Chondrocyte (in vitro differentiated cells): ENCODE measurements around the gene FAM111B. TPM values are rescaled to one million over a fixed set of nuclear protein-coding genes. Genes with fewer than 3 reads are reported as not detected.

ENCODE experiments used
- DNase-seq: peaks from one replicate; pipeline ENCODE4 v3.0.0; 2021; ENCODE audit warnings: mixed read lengths, low spot score
- H3K27ac Mint-ChIP-seq: one replicate; pipeline ENCODE4 v1.8.0; 2021; ENCODE audit warnings: mild to moderate bottlenecking, moderate library complexity, mixed read lengths; ENCODE audit not compliant: unreplicated experiment
- H3K27me3 Mint-ChIP-seq: 2 replicates; pipeline ENCODE4 v1.8.0; 2021; ENCODE audit warnings: low read depth, mixed read lengths
- H3K36me3 Mint-ChIP-seq: 2 replicates; pipeline ENCODE4 v1.8.0; 2021; ENCODE audit warnings: low read depth, mixed read lengths
- H3K4me1 Mint-ChIP-seq: 2 replicates; pipeline ENCODE4 v1.8.0; 2021; ENCODE audit warnings: low read depth, mild to moderate bottlenecking, mixed read lengths
- H3K4me3 Mint-ChIP-seq: one replicate; pipeline ENCODE4 v1.8.0; 2021; ENCODE audit warnings: mild to moderate bottlenecking, moderate library complexity, mixed read lengths; ENCODE audit not compliant: unreplicated experiment
- H3K9me3 Mint-ChIP-seq: 2 replicates; pipeline ENCODE4 v1.8.0; 2021; ENCODE audit warnings: low read depth, mixed read lengths
- CTCF ChIP-seq: fragments of 200-600 bp; sonication (generic); IDR thresholded peaks from 2 replicates; pipeline ENCODE4 v1.5.0; 2021; ENCODE audit warnings: antibody characterized with exemption, mild to moderate bottlenecking, moderate library complexity
- total RNA-seq: library from RNA; stranded (reverse); gene quantifications from 3 replicates; pipeline ENCODE4 v1.2.1, GENCODE V29; 2021

Gene FAM111B
- total RNA-seq, 1 donor from 2014 or later = 1.6 TPM

DNA sequence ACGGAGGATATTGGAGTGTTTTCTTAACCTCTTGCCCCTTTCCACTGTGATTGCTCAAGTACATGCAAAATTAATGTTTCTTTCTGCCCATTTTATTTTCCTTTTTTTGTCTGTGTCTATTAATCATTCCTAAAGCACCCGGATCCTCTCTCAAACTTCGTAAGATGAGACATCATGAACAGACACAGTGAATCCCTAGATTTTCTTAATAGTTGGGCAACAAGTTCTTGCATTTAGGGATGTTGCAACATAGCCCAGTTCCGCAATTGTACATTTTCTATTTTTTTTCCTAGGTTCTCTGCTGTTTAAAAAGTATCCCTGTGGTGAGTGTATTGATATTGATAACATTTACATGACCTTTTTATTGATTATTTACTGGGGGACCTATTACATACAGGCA lies 38.5 kb downstream of the FAM111B start:
- Mint-ChIP-seq H3K27ac (no peak overlapping the region), H3K4me3 (peak overlapping the region; percentile 2), H3K36me3 (peaks cover 3% of the 10 kb centered on the region), H3K4me1 (peaks cover 39% of the 10 kb centered on the region), H3K27me3 (no peaks in the 10 kb centered on the region), H3K9me3 (no peaks in the 10 kb centered on the region)
- no peak for TF ChIP-seq CTCF
- no peak for DNase-seq

DNA sequence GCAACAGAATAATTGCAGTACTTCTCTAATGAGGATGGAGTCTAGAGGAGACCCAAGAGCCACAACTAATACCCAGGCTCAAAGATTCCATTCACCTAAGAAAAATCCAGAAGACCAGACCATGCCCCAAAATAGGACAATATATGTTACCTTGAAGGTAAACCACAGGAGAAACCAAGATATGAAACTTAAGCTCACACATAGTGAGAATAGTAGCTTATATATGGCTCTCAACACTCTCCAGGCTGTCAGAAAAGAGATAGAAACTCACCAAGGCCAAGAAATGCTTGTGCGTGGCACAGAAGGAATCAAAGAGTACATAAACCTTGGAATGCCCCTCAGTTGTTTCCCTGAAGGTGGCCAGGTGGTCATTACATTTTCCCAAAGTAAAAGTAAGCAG lies 44.7 kb downstream of the FAM111B start:
- TF ChIP-seq CTCF = no peak
- Mint-ChIP-seq H3K4me3 (no peak overlapping the region), H3K4me1 (no peaks in the 10 kb centered on the region), H3K36me3 (peaks cover 7% of the 10 kb centered on the region), H3K9me3 (no peaks in the 10 kb centered on the region), H3K27ac (no peak overlapping the region), H3K27me3 (peaks cover 1% of the 10 kb centered on the region)
- no peak for DNase-seq

DNA sequence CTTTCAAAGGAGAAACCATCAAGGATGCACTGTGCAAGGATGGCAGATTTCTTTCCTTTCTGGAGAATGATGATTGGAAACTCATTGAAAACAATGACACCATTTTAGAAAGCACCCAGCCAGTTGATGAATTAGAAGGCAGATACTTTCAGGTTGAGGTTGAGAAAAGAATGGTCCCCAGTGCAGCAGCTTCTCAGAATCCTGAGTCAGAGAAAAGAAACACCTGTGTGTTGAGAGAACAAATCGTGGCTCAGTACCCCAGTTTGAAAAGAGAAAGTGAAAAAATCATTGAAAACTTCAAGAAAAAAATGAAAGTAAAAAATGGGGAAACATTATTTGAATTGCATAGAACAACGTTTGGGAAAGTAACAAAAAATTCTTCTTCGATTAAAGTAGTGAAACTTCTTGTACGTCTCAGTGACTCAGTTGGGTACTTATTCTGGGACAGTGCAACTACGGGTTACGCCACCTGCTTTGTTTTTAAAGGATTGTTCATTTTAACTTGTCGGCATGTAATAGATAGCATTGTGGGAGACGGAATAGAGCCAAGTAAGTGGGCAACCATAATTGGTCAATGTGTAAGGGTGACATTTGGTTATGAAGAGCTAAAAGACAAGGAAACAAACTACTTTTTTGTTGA lies 45.4 kb downstream of the FAM111B start:
- H3K27ac Mint-ChIP-seq = no peak overlapping the region
- TF ChIP-seq CTCF = no peak
- no peaks in the 10 kb centered on the region for H3K4me1 Mint-ChIP-seq
- no peak overlapping the region for H3K4me3 Mint-ChIP-seq
- no peaks in the 10 kb centered on the region for H3K9me3 Mint-ChIP-seq
- no peak for DNase-seq
- peaks cover 2% of the 10 kb centered on the region for H3K27me3 Mint-ChIP-seq
- H3K36me3 Mint-ChIP-seq = peaks cover 7% of the 10 kb centered on the region

DNA sequence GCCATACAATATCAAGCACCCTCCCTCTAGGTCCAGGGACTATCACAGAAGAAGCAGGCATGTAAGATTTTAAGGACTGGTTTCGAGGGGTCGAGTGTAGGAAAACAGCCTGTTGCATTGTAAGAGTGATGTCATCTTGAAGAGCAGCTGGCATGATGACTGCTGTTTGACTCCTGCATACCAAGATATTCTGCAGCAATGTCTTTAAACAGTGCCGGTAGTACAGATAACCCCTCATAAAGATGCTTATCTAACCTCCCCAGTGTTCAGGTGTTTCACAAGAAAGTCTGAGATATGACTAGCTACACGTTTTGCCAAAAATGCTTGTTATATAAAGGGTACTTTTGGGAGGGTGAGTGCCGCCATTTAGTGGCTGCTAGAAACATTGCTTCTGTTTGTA lies 47.6 kb downstream of the FAM111B start:
- no peaks in the 10 kb centered on the region for H3K4me1 Mint-ChIP-seq
- DNase-seq = no peak
- no peak overlapping the region for H3K27ac Mint-ChIP-seq
- no peak overlapping the region for H3K4me3 Mint-ChIP-seq
- H3K36me3 Mint-ChIP-seq = peaks cover 5% of the 10 kb centered on the region
- no peak for TF ChIP-seq CTCF
- H3K27me3 Mint-ChIP-seq = peaks cover 2% of the 10 kb centered on the region
- H3K9me3 Mint-ChIP-seq = no peaks in the 10 kb centered on the region

- H3K9me3 Mint-ChIP-seq = no peaks in the 10 kb centered on the region
- no peak overlapping the region for H3K4me3 Mint-ChIP-seq
- H3K36me3 Mint-ChIP-seq = peaks cover 1% of the 10 kb centered on the region
- no peak overlapping the region for H3K27ac Mint-ChIP-seq
- no peaks in the 10 kb centered on the region for H3K4me1 Mint-ChIP-seq
- TF ChIP-seq CTCF = no peak
- peaks cover 20% of the 10 kb centered on the region for H3K27me3 Mint-ChIP-seq
- DNase-seq = no peak
Observed at GRCh38 chr11:59157433-59157832, 50.4 kb downstream of the FAM111B start.
